Mononuclear cell (primary cell): Measurements from ENCODE around the gene SLC6A3. TPM values are rescaled to one million over a fixed set of nuclear protein-coding genes. Genes with fewer than 3 reads are reported as not detected.

Experiments used
- H3K27me3 ChIP-seq: 2 replicates; pipeline ENCODE4 v1.6.0; 2011; ENCODE audit warnings: low read length, control low read depth; ENCODE audit not compliant: insufficient read depth
- H3K4me1 ChIP-seq: 2 replicates; pipeline ENCODE4 v1.5.1; 2011; ENCODE audit warnings: mild to moderate bottlenecking, low read length, control low read depth; ENCODE audit not compliant: insufficient read depth
- H3K4me3 ChIP-seq: 2 replicates; pipeline ENCODE4 v1.5.1; 2011; ENCODE audit warnings: mild to moderate bottlenecking, low read length, moderate library complexity
- H3K9me3 ChIP-seq: 2 replicates; pipeline ENCODE4 v1.5.1; 2011; ENCODE audit warnings: low read depth, mild to moderate bottlenecking, control low read depth, low read length
- total RNA-seq: library from RNA; depleted of rRNA; stranded (reverse); fragments of >200 nt; gene quantifications from one replicate; pipeline ENCODE4 v1.2.3, GENCODE V29; 2012

SLC6A3 gene
- total RNA-seq, 1 donor: not detected

GRCh38 chr5:1405539-1406530 lies 39.4 kb downstream of the SLC6A3 start:
- no peaks in the 10 kb centered on the region for H3K27me3 ChIP-seq
- H3K4me1 ChIP-seq: no peaks in the 10 kb centered on the region
- H3K9me3 ChIP-seq: no peaks in the 10 kb centered on the region
- no peak overlapping the region for H3K4me3 ChIP-seq

GRCh38 chr5:1405121-1405520 lies 40.1 kb downstream of the SLC6A3 start:
- Histone ChIP-seq H3K27me3 (no peaks in the 10 kb centered on the region), H3K9me3 (no peaks in the 10 kb centered on the region), H3K4me3 (no peak overlapping the region), H3K4me1 (no peaks in the 10 kb centered on the region)

- no peak overlapping the region for H3K4me3 ChIP-seq
- H3K27me3 ChIP-seq: no peaks in the 10 kb centered on the region
- no peaks in the 10 kb centered on the region for H3K9me3 ChIP-seq
- no peaks in the 10 kb centered on the region for H3K4me1 ChIP-seq
These were observed 41.2 kb downstream of the SLC6A3 start for GRCh38 chr5:1404062-1404461.

GRCh38 chr5:1402611-1403255 lies 42.5 kb downstream of the SLC6A3 start:
- Histone ChIP-seq H3K4me3 (no peak overlapping the region), H3K27me3 (no peaks in the 10 kb centered on the region), H3K4me1 (no peaks in the 10 kb centered on the region), H3K9me3 (no peaks in the 10 kb centered on the region)

- Histone ChIP-seq H3K4me1 (no peaks in the 10 kb centered on the region), H3K4me3 (no peak overlapping the region), H3K27me3 (no peaks in the 10 kb centered on the region), H3K9me3 (no peaks in the 10 kb centered on the region)
These were observed 43.6 kb downstream of the SLC6A3 start for GRCh38 chr5:1401536-1402138.

- no peaks in the 10 kb centered on the region for H3K27me3 ChIP-seq
- H3K4me3 ChIP-seq: no peak overlapping the region
These were observed 44.3 kb downstream of the SLC6A3 start for GRCh38 chr5:1400936-1401335.

GRCh38 chr5:1400211-1400855 lies 44.9 kb downstream of the SLC6A3 start:
- Histone ChIP-seq H3K4me3 (no peak overlapping the region), H3K27me3 (no peaks in the 10 kb centered on the region), H3K4me1 (no peaks in the 10 kb centered on the region), H3K9me3 (no peaks in the 10 kb centered on the region)

More at GRCh38 chr5:1400936-1401335, 44.3 kb downstream of the SLC6A3 start:
- H3K9me3 ChIP-seq: no peaks in the 10 kb centered on the region
- H3K4me1 ChIP-seq: no peaks in the 10 kb centered on the region

GRCh38 chr5:1399737-1400136 lies 45.5 kb downstream of the SLC6A3 start:
- H3K4me3 ChIP-seq: no peak overlapping the region
- H3K27me3 ChIP-seq: no peaks in the 10 kb centered on the region

GRCh38 chr5:1396293-1396816 lies 48.9 kb downstream of the SLC6A3 start:
- H3K9me3 ChIP-seq: no peaks in the 10 kb centered on the region
- no peak overlapping the region for H3K4me3 ChIP-seq
- no peaks in the 10 kb centered on the region for H3K27me3 ChIP-seq
- H3K4me1 ChIP-seq: no peaks in the 10 kb centered on the region

More at GRCh38 chr5:1399737-1400136, 45.5 kb downstream of the SLC6A3 start:
- Histone ChIP-seq H3K4me1 (no peaks in the 10 kb centered on the region), H3K9me3 (no peaks in the 10 kb centered on the region)

GRCh38 chr5:1394881-1395860 lies 50.1 kb downstream of the SLC6A3 start:
- H3K4me1 ChIP-seq: no peaks in the 10 kb centered on the region
- H3K4me3 ChIP-seq: no peak overlapping the region
- no peaks in the 10 kb centered on the region for H3K9me3 ChIP-seq
- H3K27me3 ChIP-seq: no peaks in the 10 kb centered on the region

GRCh38 chr5:1393571-1394501 lies 51.4 kb downstream of the SLC6A3 start:
- Histone ChIP-seq H3K9me3 (no peaks in the 10 kb centered on the region), H3K4me1 (no peaks in the 10 kb centered on the region), H3K4me3 (no peak overlapping the region), H3K27me3 (no peaks in the 10 kb centered on the region)

GRCh38 chr5:1392801-1393565 lies 52.3 kb downstream of the SLC6A3 start:
- Histone ChIP-seq H3K27me3 (no peaks in the 10 kb centered on the region), H3K9me3 (no peaks in the 10 kb centered on the region), H3K4me3 (no peak overlapping the region), H3K4me1 (no peaks in the 10 kb centered on the region)
